ENCODE measurements around the gene EFHD2. TPM values are rescaled to one million over a fixed set of nuclear protein-coding genes. Genes with fewer than 3 reads are reported as not detected.

Gene EFHD2, protein sequence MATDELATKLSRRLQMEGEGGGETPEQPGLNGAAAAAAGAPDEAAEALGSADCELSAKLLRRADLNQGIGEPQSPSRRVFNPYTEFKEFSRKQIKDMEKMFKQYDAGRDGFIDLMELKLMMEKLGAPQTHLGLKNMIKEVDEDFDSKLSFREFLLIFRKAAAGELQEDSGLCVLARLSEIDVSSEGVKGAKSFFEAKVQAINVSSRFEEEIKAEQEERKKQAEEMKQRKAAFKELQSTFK
- 48.8 and 82.7 TPM in 2 replicates for total RNA-seq

GRCh38 chr1:15409388-15410222 is at the start of gene EFHD2:
Gene EFHD2 (plus strand): TSS chr1:15409888. CDS start chr1:15409972, 84 bp downstream.

DNA sequence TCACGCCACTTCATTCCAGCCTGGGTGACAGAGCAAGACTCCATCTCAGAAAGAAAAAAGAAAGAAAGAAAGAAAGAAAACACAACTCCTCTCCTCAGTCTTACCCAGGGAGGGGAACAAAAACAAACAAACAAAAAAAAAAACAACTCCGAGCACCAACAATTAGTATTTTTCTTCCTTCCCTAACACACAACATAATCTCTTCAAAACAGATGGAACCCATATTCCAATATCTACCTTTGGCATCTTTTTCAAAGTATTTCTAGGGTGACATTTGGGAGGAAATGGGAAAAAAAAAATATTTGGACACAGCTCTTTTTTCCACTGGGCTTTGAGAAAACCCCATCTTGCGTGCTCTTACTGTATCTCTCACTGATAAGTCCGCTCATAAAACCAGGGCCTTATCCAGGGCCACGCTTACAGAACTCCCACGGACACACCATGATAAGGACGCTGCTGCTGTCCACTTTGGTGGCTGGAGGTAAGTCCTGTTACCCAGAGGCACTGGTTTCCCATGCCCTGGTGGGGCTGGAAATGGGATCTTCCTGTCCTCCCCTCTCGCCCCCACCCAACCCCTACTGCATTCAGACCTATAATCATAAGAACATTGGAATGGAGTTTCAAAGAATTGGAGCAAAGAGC is 46.7 kb downstream of the EFHD2 start, which contains the start of gene CELA2A:
Gene CELA2A (plus strand): TSS at position 420 of the 642 bp plus-strand sequence. CDS start 22 bp downstream, at position 442.

GRCh38 chr1:15475752-15476314 is 66.1 kb downstream of the EFHD2 start, which contains the start of gene CELA2B:
Gene CELA2B (plus strand): TSS chr1:15476104. CDS start chr1:15476126, 22 bp downstream.

Other genes with a start within 250 kb of the EFHD2 start
- not detected in 2 replicates for gene FHAD1, start 162.7 kb upstream of the EFHD2 start, total RNA-seq
- not detected in 2 replicates for gene CTRC, start 28.6 kb downstream of the EFHD2 start, total RNA-seq
- gene CELA2A, start 46.8 kb downstream of the EFHD2 start, total RNA-seq: not detected in 2 replicates
- gene CELA2B, start 66.2 kb downstream of the EFHD2 start, total RNA-seq: not detected in 2 replicates
- gene CASP9, start 114.3 kb downstream of the EFHD2 start, total RNA-seq: 3.4 and 4.0 TPM in 2 replicates
- gene DNAJC16, start 117.0 kb downstream of the EFHD2 start, total RNA-seq: 10.7 and 11.8 TPM in 2 replicates
- 1.9 and 2.1 TPM in 2 replicates for gene AGMAT, start 175.2 kb downstream of the EFHD2 start, total RNA-seq
- gene DDI2, start 207.6 kb downstream of the EFHD2 start, total RNA-seq: 13.0 and 20.7 TPM in 2 replicates

Measured in tracheal epithelial cell (primary cell).